ENCODE results near the gene ZFHX3. TPM values are rescaled to one million over a fixed set of nuclear protein-coding genes. Genes with fewer than 3 reads are reported as not detected.
A peak's percentile ranks its signal among the peaks of the same experiment; 100 is the strongest.

ZFHX3 gene
- total RNA-seq, 6 experiments from 2014 or later: 7.1 to 9.4 (median 7.7) TPM

DNA sequence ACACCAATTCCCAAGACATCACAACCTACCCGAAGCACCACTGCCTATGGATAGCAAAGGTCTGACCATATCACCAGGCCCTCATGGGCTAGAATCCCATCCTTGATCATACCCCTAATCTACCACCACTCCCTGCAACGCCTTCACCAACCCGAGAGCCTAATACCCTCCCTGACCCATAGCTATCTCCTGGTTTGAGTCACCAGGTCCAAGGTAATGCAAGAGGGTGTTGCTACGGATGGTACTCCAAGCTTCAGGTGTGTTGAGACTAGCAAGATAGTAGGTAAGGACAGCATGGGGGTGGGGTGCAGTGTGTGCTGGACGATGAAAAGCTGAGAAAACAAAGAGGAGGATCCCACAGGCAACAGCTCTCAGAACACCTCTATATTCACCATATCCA is 258.0 kb downstream of the ZFHX3 start:
- H3K27ac ChIP-seq: no peak overlapping the region
- no peaks in the 10 kb centered on the region for H3K9me3 ChIP-seq
- DNase-seq (no peak), ATAC-seq (no peak)
- intact Hi-C loops (cut with DNase I): no loop called here
- 98% methylated on average over 3 of the region's 5 CpGs for WGBS (ENCODE audit: insufficient coverage, low coverage, low lambda C conversion rate, missing lambda C conversion rate)
- H3K27me3 ChIP-seq: no peaks in the 10 kb centered on the region
- no peak overlapping the region for H3K4me3 ChIP-seq
- TF ChIP-seq, protein P1, sequence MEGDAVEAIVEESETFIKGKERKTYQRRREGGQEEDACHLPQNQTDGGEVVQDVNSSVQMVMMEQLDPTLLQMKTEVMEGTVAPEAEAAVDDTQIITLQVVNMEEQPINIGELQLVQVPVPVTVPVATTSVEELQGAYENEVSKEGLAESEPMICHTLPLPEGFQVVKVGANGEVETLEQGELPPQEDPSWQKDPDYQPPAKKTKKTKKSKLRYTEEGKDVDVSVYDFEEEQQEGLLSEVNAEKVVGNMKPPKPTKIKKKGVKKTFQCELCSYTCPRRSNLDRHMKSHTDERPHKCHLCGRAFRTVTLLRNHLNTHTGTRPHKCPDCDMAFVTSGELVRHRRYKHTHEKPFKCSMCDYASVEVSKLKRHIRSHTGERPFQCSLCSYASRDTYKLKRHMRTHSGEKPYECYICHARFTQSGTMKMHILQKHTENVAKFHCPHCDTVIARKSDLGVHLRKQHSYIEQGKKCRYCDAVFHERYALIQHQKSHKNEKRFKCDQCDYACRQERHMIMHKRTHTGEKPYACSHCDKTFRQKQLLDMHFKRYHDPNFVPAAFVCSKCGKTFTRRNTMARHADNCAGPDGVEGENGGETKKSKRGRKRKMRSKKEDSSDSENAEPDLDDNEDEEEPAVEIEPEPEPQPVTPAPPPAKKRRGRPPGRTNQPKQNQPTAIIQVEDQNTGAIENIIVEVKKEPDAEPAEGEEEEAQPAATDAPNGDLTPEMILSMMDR (IDR thresholded peaks at IDR 0.05): no peak
- TF ChIP-seq POLR2A (IDR thresholded peaks at IDR 0.05): no peak
- H3K36me3 ChIP-seq: peaks cover 0 to 6% (median 0%) of the 10 kb centered on the region in 4 donors
- H3K4me1 ChIP-seq: no peaks in the 10 kb centered on the region

DNA sequence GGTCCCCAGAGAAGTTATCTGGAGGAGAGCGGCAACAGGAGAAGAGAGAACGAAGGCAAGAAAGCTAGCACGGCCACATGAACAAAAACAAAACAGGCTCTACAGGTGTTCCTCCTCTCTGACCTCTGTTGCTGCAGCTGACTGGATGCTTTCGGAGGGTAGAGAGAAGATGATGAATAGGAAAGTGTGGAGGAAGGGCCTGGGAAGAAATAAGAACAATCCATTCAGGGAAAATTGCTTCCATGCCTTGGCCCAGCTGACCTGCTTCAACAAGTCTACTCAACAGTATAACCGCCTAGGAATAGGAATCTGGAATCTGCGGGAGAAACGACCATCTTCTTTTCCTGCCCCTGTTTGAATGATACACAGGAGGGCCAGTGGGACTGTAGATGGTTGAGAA is 258.5 kb downstream of the ZFHX3 start:
- Histone ChIP-seq H3K9me3 (no peaks in the 10 kb centered on the region), H3K4me3 (no peak overlapping the region), H3K4me1 (no peaks in the 10 kb centered on the region), H3K27me3 (no peaks in the 10 kb centered on the region), H3K36me3 (peaks cover 0 to 2% (median 0%) of the 10 kb centered on the region in 4 donors), H3K27ac (no peak overlapping the region)
- no peak for ATAC-seq
- intact Hi-C loops (cut with DNase I): no loop called here
- DNase-seq: no peak
- TF ChIP-seq, protein P1 (IDR thresholded peaks at IDR 0.05): no peak
- TF ChIP-seq POLR2A (IDR thresholded peaks at IDR 0.05): no peak
- 98% methylated on average over 6 of the region's 7 CpGs for WGBS (ENCODE audit: insufficient coverage, low coverage, low lambda C conversion rate, missing lambda C conversion rate)

DNA sequence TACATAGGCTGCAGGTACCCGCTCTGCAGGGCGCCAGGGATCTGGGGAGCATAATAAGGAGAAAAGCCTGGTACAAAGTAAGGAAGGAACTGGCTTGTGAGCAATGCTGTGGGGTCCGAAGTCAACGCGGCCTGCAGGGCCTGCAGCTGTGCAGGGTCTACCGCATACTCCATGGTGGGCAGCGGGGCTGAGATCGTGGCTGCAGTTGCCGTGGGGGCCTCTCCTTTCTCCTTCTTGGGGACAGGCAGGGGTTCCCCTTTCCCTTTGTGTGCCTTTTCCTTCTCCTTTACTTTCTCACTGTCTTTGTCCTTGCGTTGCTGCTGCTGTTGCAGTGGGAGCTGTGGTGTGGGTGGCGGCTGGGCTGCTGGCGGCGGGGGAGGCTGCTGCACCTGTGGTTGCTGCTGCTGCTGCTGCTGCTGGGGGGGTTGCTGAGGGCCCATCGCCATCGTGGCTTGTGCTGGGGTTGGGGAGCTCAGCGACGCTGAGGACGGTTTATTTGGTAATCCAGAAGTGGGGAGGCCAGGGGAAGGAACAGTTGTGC is 259.6 kb downstream of the ZFHX3 start:
- no peak overlapping the region for H3K4me3 ChIP-seq
- no peaks in the 10 kb centered on the region for H3K4me1 ChIP-seq
- 70% methylated on average over 8 of the region's 18 CpGs for WGBS (ENCODE audit: insufficient coverage, low coverage, low lambda C conversion rate, missing lambda C conversion rate)
- ATAC-seq (no peak), DNase-seq (no peak)
- no peaks in the 10 kb centered on the region for H3K27me3 ChIP-seq
- H3K27ac ChIP-seq: no peak overlapping the region
- TF ChIP-seq, protein P1 (IDR thresholded peaks at IDR 0.05): no peak
- TF ChIP-seq POLR2A (IDR thresholded peaks at IDR 0.05): no peak
- intact Hi-C loops (cut with DNase I): no loop called here
- H3K36me3 ChIP-seq: no peaks in the 10 kb centered on the region
- H3K9me3 ChIP-seq: no peaks in the 10 kb centered on the region

DNA sequence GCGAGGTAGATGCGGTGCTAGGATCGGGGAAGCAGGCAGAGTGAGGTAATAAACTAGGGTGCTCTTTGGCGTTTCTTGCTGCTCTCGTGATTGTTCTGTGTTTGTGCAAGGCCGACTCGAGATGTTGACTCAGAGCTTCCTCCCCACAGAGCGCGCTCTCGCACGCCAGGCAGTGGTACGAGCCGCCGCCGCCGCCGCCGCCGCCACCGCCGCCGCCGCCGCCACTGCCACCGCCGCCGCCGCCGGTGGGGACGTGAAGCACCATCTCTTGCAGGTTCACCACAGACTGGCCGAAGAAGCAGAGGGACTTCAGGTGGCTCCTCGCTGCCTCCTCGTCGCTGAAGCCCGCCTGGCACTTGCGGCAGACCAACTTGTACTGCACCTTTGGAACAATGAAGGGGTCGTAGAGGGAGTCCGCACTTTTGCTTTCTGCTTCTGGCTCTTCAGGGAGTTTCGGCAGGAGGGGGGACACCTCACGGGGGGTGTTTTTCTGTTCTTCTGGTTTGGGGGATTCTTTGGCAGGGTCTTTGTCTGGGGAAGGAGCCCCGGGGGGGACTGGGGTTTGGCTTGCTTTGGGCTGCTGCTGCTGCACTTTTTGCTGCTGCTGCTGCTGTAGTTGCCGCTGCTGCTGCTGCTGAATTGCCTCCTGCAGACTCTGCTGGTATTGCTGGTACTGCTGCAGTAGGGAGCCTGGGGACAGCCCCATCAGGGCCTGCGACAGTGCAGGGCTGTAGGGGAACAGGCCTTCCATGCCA is 260.2 kb downstream of the ZFHX3 start:
- 49% methylated on average over 9 of the region's 43 CpGs for WGBS (ENCODE audit: insufficient coverage, low coverage, low lambda C conversion rate, missing lambda C conversion rate)
- no peaks in the 10 kb centered on the region for H3K4me1 ChIP-seq
- H3K9me3 ChIP-seq: no peaks in the 10 kb centered on the region
- H3K27me3 ChIP-seq: no peaks in the 10 kb centered on the region
- peak overlapping the region in 1 of 3 donors; percentile 36 for H3K4me3 ChIP-seq
- H3K27ac ChIP-seq: no peak overlapping the region
- DNase-seq: peak in 1 of 3 donors; percentile 59
- peak; percentile 68 to 79 (median 76) for ATAC-seq
- intact Hi-C loops (cut with DNase I): no loop called here
- no peaks in the 10 kb centered on the region for H3K36me3 ChIP-seq
- TF ChIP-seq, protein P1 (IDR thresholded peaks at IDR 0.05): no peak
- no peak for TF ChIP-seq POLR2A (IDR thresholded peaks at IDR 0.05)

Measured in right lobe of liver (tissue), 6 donors.